Neuronal stem cell (in vitro differentiated cells): ENCODE results near the gene KIF26A.

Source experiments
- DNase-seq: peaks from one replicate; pipeline ENCODE4 v3.0.0-alpha.2; 2013; ENCODE audit warnings: low spot score
- H2AFZ ChIP-seq: one replicate; pipeline ENCODE4 v1.6.1; 2013; ENCODE audit warnings: mild to moderate bottlenecking, low read length, inconsistent platforms
- H2AK5ac ChIP-seq: 2 replicates; pipeline ENCODE4 v1.6.1; 2013; ENCODE audit warnings: low read depth, mild to moderate bottlenecking, inconsistent platforms, low read length, moderate library complexity, mixed read lengths
- H2BK120ac ChIP-seq: 2 replicates; pipeline ENCODE4 v1.6.1; 2013; ENCODE audit warnings: low read depth, mild to moderate bottlenecking, inconsistent platforms, low read length, moderate library complexity, mixed read lengths
- H2BK12ac ChIP-seq: one replicate; pipeline ENCODE4 v1.6.1; 2013; ENCODE audit warnings: low read length, inconsistent platforms
- H2BK15ac ChIP-seq: 2 replicates; pipeline ENCODE4 v1.6.1; 2013; ENCODE audit warnings: mild to moderate bottlenecking, low read length, inconsistent platforms, mixed read lengths
- H2BK5ac ChIP-seq: one replicate; pipeline ENCODE4 v1.6.1; 2013; ENCODE audit warnings: inconsistent platforms, mild to moderate bottlenecking, low read length, moderate library complexity
- H3K14ac ChIP-seq: one replicate; pipeline ENCODE4 v1.6.1; 2013; ENCODE audit warnings: low read length, inconsistent platforms
- H3K18ac ChIP-seq: 2 replicates; pipeline ENCODE4 v1.6.1; 2013; ENCODE audit warnings: low read length, inconsistent platforms
- H3K23ac ChIP-seq: 2 replicates; pipeline ENCODE4 v1.6.1; 2013; ENCODE audit warnings: low read depth, mild to moderate bottlenecking, mixed read lengths, low read length, inconsistent platforms; ENCODE audit not compliant: poor library complexity
- H3K27ac ChIP-seq: replicated peaks from 3 replicates; pipeline ENCODE4 v1.5.1; 2013; ENCODE audit warnings: low read length, inconsistent platforms
- H3K27me3 ChIP-seq, 3 experiments: 2 replicates each; pipeline ENCODE4 v1.6.1; 2013; ENCODE audit warnings: low read length in 3 of 3, mild to moderate bottlenecking in 2 of 3, inconsistent platforms in 1 of 3, low read depth in 1 of 3, mixed read lengths in 1 of 3, moderate library complexity in 1 of 3; ENCODE audit not compliant: control insufficient read depth in 3 of 3, insufficient read depth in 3 of 3
- H3K36me3 ChIP-seq, 2 donors: replicated peaks in 1 of 2; 2 replicates each; pipeline ENCODE4 v1.6.1; 2013; ENCODE audit warnings: low read length in 2 of 2; ENCODE audit not compliant: control insufficient read depth in 2 of 2, insufficient read depth in 2 of 2
- H3K4ac ChIP-seq: 2 replicates; pipeline ENCODE4 v1.6.1; 2013; ENCODE audit warnings: inconsistent platforms, mild to moderate bottlenecking, low read length, moderate library complexity
- H3K4me1 ChIP-seq, 2 donors: 1 replicate in 1 of 2; 2 replicates in 1 of 2; pipeline ENCODE4 v1.6.1; 2013; ENCODE audit warnings: low read length in 2 of 2, low read depth in 1 of 2; ENCODE audit not compliant: control insufficient read depth in 2 of 2, insufficient read depth in 1 of 2
- H3K4me2 ChIP-seq: one replicate; pipeline ENCODE4 v1.6.1; 2013; ENCODE audit warnings: mild to moderate bottlenecking, low read length, inconsistent platforms; ENCODE audit not compliant: insufficient read depth, poor library complexity, severe bottlenecking
- H3K4me3 ChIP-seq, 2 donors: 2 replicates each; pipeline ENCODE4 v1.5.1; 2013; ENCODE audit warnings: low read length in 2 of 2, mild to moderate bottlenecking in 2 of 2, inconsistent platforms in 1 of 2, moderate library complexity in 1 of 2
- H3K79me1 ChIP-seq: one replicate; pipeline ENCODE4 v1.6.1; 2013; ENCODE audit warnings: low read depth, mild to moderate bottlenecking, inconsistent platforms, low read length, moderate library complexity
- H3K9ac ChIP-seq: one replicate; pipeline ENCODE4 v1.6.1; 2013; ENCODE audit warnings: mild to moderate bottlenecking, low read depth, low read length, inconsistent platforms; ENCODE audit not compliant: poor library complexity
- H3K9me3 ChIP-seq, 2 donors: replicated peaks in 1 of 2; 2 replicates each; pipeline versions ENCODE3 to v1.6.1; 2013; ENCODE audit warnings: low read length in 2 of 2, mild to moderate bottlenecking in 2 of 2, inconsistent platforms in 1 of 2, low read depth in 1 of 2, mixed read lengths in 1 of 2, moderate library complexity in 1 of 2; ENCODE audit not compliant: control insufficient read depth in 2 of 2, insufficient read depth in 1 of 2
- H4K8ac ChIP-seq: one replicate; pipeline ENCODE4 v1.6.1; 2013; ENCODE audit warnings: low read depth, mild to moderate bottlenecking, inconsistent platforms, low read length, moderate library complexity
- H4K91ac ChIP-seq: one replicate; pipeline ENCODE4 v1.6.1; 2013; ENCODE audit warnings: low read length, low read depth, mild to moderate bottlenecking, inconsistent platforms; ENCODE audit not compliant: poor library complexity
- whole genome bisulfite sequencing, 2 donors: extraction: QIAGEN DNeasy Blood & Tissue Kit; methylation state at CpG; one replicate each; pipeline ENCODE4 v1.1.7; 2013; ENCODE audit warnings: missing lambda C conversion rate in 2 of 2, mixed read lengths in 1 of 2; ENCODE audit not compliant: insufficient read length in 2 of 2, insufficient replicate concordance in 1 of 2; ENCODE audit errors: extremely low coverage in 2 of 2; 5-methylcytosine and 5-hydroxymethylcytosine counted together

KIF26A gene

DNA sequence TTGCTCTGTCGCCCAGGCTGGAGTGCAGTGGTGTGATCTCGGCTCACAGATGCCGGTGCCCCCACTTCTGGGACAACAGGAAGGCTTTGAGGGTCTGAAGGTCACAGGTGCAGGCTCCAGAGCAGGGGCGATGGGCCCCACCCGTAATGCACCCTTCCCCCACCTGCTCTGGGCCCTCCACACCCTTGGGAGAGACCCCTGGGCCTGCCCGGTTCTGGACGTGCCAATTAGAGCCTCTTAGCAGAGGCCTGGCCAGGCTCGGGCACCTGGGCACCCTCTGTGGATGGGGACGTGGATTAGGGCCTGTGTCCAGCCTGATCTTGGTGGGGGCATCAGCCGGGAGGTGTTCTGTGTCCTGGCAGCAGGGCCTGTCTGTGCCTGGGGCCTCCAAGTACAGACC lies 62.2 kb downstream of the KIF26A start:
- Histone ChIP-seq H2BK5ac (no peak overlapping the region), H2BK15ac (no peak overlapping the region), H2BK120ac (no peak overlapping the region), H3K4me3 (no peak overlapping the region), H2AFZ (no peak overlapping the region), H3K79me1 (peaks cover 2% of the 10 kb centered on the region), H3K9ac (no peak overlapping the region), H4K91ac (no peak overlapping the region), H2BK12ac (no peak overlapping the region), H3K27me3 (peaks cover 0 to 12% (median 0%) of the 10 kb centered on the region in 3 experiments), H3K23ac (no peak overlapping the region), H4K8ac (no peak overlapping the region), H3K4ac (no peak overlapping the region), H3K9me3 (peaks cover 0 to 2% of the 10 kb centered on the region in 2 donors), H3K4me2 (no peak overlapping the region), H3K27ac (no peak overlapping the region), H3K14ac (no peak overlapping the region), H3K4me1 (peaks cover 4 to 10% of the 10 kb centered on the region in 2 donors), H3K18ac (no peak overlapping the region), H3K36me3 (no peaks in the 10 kb centered on the region), H2AK5ac (peak overlapping the region; percentile 82)
- WGBS, 2 donors = no CpG with 5 or more reads among the region's 10 CpGs
- DNase-seq = no peak

DNA sequence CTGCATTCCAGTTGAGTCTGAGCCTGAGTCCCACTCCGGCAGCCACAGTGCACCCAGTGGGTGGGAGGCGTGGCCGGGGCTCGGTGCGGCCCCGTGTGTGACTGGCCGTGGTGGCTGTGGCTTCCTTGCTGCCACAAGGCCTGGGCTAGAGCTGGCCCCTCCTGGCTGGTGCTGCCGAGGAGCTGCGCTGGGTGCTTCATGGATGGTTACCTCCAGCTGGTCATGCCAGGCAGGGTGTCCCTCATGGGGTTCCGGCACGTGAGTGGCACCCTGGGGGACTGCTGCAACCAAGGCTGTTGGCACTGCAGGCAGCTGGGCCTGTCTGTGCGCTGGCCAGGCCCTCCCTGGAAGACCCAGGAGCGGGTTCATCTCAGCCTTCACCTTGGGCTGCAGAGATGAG lies 62.7 kb downstream of the KIF26A start:
- Histone ChIP-seq H3K27me3 (peaks cover 0 to 8% (median 0%) of the 10 kb centered on the region in 3 experiments), H3K4me3 (no peak overlapping the region), H3K4ac (no peak overlapping the region), H2BK5ac (no peak overlapping the region), H2AFZ (no peak overlapping the region), H4K91ac (no peak overlapping the region), H3K18ac (peak overlapping the region; percentile 58), H3K27ac (no peak overlapping the region), H3K14ac (no peak overlapping the region), H2BK120ac (no peak overlapping the region), H3K23ac (peak overlapping the region; percentile 38), H3K36me3 (no peaks in the 10 kb centered on the region), H3K79me1 (peaks cover 2% of the 10 kb centered on the region), H3K9ac (peak overlapping the region; percentile 31), H2BK15ac (peak overlapping the region; percentile 62), H3K4me1 (peaks cover 5 to 8% of the 10 kb centered on the region in 2 donors), H3K4me2 (no peak overlapping the region), H3K9me3 (peaks cover 0 to 2% of the 10 kb centered on the region in 2 donors), H4K8ac (no peak overlapping the region), H2AK5ac (peak overlapping the region; percentile 82), H2BK12ac (no peak overlapping the region)
- DNase-seq = no peak
- WGBS, 2 donors = no CpG with 5 or more reads among the region's 13 CpGs

GRCh38 chr14:104201496-104201895 lies 63.1 kb downstream of the KIF26A start:
- peaks cover 7 to 8% of the 10 kb centered on the region in 2 donors for H3K4me1 ChIP-seq
- peaks cover 0 to 11% (median 0%) of the 10 kb centered on the region in 3 experiments for H3K27me3 ChIP-seq
- H3K36me3 ChIP-seq = no peaks in the 10 kb centered on the region
- no peak overlapping the region for H4K91ac ChIP-seq
- peak overlapping the region; percentile 58 for H3K18ac ChIP-seq
- H2AFZ ChIP-seq = no peak overlapping the region
- no peak overlapping the region for H3K9ac ChIP-seq
- no peak overlapping the region for H2BK5ac ChIP-seq
- H3K27ac ChIP-seq = no peak overlapping the region
- no peak for DNase-seq
- H2BK120ac ChIP-seq = no peak overlapping the region
- H4K8ac ChIP-seq = no peak overlapping the region
- H2AK5ac ChIP-seq = peak overlapping the region; percentile 82
- no peak overlapping the region for H3K4ac ChIP-seq
- WGBS, 2 donors = no CpG with 5 or more reads among the region's 9 CpGs
- peaks cover 0 to 2% of the 10 kb centered on the region in 2 donors for H3K9me3 ChIP-seq
- H2BK12ac ChIP-seq = no peak overlapping the region
- no peak overlapping the region for H3K4me3 ChIP-seq
- H3K4me2 ChIP-seq = no peak overlapping the region
- no peak overlapping the region for H2BK15ac ChIP-seq
- H3K79me1 ChIP-seq = peaks cover 2% of the 10 kb centered on the region
- H3K23ac ChIP-seq = peak overlapping the region; percentile 18
- no peak overlapping the region for H3K14ac ChIP-seq

DNA sequence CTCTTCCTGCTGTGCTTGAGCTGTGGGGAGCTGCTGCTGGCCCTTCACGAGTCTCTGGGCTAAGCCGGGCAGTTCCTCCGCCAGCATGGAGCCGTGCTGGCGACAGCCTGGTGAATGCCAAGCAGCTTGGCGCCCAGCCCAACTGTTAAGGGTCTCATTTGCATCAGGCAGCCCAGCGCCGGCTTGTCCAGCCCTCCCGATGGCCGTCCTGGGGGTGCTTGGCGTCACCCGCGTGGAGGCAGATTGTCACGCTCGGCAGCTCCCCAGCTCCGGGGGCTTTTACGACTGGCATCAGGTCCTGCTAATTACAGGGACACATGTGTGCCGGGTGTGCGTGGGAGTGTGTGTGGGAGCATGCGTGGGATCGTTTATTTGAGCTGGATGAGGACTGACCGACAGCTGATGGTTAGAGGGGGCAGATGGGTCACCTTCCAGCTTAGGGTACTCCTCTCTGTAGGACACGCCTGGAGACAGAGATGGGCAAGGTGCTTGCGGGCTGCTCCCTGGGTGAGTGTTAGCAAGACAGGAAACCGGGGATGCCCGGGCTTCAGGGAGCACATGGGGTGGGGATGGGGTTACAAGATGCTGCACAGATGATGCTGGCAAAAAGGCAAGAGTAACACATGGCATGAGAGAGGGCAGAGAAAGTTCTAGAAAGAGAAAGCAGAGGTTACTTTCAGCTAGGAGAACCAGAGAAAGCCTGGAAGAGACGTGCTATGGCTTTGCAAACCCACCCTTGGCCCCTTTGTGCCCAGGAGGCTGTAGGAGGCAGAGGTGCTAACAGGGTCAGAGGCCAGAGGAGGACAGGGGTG lies 64.1 kb downstream of the KIF26A start:
- H3K27me3 ChIP-seq = peaks cover 0 to 14% (median 0%) of the 10 kb centered on the region in 3 experiments
- WGBS, 2 donors = no CpG with 5 or more reads among the region's 27 CpGs
- peak overlapping the region; percentile 9 for H2BK15ac ChIP-seq

More for the DNA sequence above, 64.1 kb downstream of the KIF26A start:
- no peak overlapping the region for H2AFZ ChIP-seq
- DNase-seq = no peak
- peak overlapping the region; percentile 64 for H3K9ac ChIP-seq
- H2AK5ac ChIP-seq = peak overlapping the region; percentile 82
- H3K4me2 ChIP-seq = no peak overlapping the region
- H3K4me1 ChIP-seq = peaks cover 7 to 9% of the 10 kb centered on the region in 2 donors
- H4K91ac ChIP-seq = peak overlapping the region; percentile 49
- peaks cover 0 to 2% of the 10 kb centered on the region in 2 donors for H3K9me3 ChIP-seq
- no peak overlapping the region for H2BK5ac ChIP-seq
- no peaks in the 10 kb centered on the region for H3K79me1 ChIP-seq
- H2BK120ac ChIP-seq = no peak overlapping the region
- no peak overlapping the region for H4K8ac ChIP-seq
- no peak overlapping the region for H3K4me3 ChIP-seq
- H2BK12ac ChIP-seq = no peak overlapping the region
- H3K36me3 ChIP-seq = no peaks in the 10 kb centered on the region
- peak overlapping the region; percentile 42 for H3K18ac ChIP-seq
- no peak overlapping the region for H3K4ac ChIP-seq
- H3K23ac ChIP-seq = peak overlapping the region; percentile 18
- H3K14ac ChIP-seq = peak overlapping the region; percentile 73
- no peak overlapping the region for H3K27ac ChIP-seq
